Activated naive CD8-positive, alpha-beta T cell (primary cell): ENCODE measurements around the gene METAP1.
"Not testable (repeated sequence)": the region's sequence is repeated elsewhere in the genome, so short reads cannot be mapped to it uniquely, and the experiment has no call there.

ENCODE experiments used
- H3K27ac Mint-ChIP-seq: one replicate; pipeline ENCODE4 v1.8.0; 2021; ENCODE audit warnings: mixed read lengths
- H3K27me3 Mint-ChIP-seq: one replicate; pipeline ENCODE4 v1.8.0; 2021; ENCODE audit warnings: mixed read lengths
- H3K36me3 Mint-ChIP-seq: one replicate; pipeline ENCODE4 v1.8.0; 2021; ENCODE audit warnings: mixed read lengths
- H3K4me1 Mint-ChIP-seq: one replicate; pipeline ENCODE4 v1.8.0; 2021; ENCODE audit warnings: low read depth, mixed read lengths
- H3K4me3 Mint-ChIP-seq: one replicate; pipeline ENCODE4 v1.8.0; 2021; ENCODE audit warnings: mild to moderate bottlenecking, mixed read lengths
- H3K9me3 Mint-ChIP-seq: one replicate; pipeline ENCODE4 v1.8.0; 2021; ENCODE audit warnings: low read depth, mixed read lengths

The METAP1 gene

DNA sequence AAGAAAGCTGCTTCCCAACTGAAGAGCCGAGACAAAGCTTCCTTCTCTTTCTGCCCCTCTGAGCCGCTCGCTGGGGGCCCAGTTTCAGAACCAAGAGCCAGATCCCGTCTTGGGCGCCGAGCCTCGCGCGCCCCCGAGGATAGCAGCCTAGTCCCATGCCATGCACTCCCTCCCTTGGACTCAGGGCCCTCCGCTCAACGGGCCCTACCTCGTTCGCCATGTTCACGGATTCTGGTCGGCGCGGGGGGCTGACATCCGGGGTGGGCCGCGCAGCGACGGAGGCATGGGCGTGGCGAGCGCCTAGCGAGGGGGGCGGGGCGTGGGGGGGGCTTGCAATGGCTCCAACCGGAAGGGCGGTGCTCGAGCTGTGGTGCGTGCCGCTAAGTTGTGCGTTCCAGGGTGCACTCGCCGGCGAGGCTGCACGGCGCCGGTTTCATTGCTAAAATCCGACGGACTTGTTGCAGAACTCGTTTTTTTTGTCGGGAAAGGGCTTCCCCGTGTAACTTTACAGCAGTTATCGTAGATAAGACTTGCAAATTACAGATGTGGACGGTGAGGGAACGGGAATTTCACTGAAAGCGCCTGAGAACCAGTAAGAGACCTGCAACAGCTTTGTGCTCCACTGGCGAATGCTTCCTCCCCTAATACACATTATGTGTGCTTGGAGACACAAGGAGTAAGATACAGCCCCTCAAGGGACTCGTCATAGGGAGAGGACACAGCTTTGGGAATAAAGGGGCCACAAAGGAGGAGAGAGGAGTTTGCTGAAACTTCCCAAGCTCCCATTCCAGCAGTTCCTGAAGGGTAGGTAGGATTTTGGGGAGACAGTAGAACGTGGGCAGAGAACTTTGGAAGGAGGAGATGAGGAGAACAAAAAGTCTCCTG lies 93.2 kb downstream of the METAP1 start, which contains the start of gene ADH5:
ADH5 (minus strand) TSS at position 308 of the 885 bp plus-strand sequence; CDS start at position 220, 88 bp downstream.
- peaks cover 6% of the 10 kb centered on the region for H3K36me3 Mint-ChIP-seq
- H3K4me3 Mint-ChIP-seq, result peak within 1 kb of the TSS; percentile 98
- peaks cover 48% of the 10 kb centered on the region for H3K4me1 Mint-ChIP-seq
- H3K27me3 Mint-ChIP-seq, result no peaks in the 10 kb centered on the region
- H3K27ac Mint-ChIP-seq, result peak within 1 kb of the TSS; percentile 98
- no peaks in the 10 kb centered on the region for H3K9me3 Mint-ChIP-seq

DNA sequence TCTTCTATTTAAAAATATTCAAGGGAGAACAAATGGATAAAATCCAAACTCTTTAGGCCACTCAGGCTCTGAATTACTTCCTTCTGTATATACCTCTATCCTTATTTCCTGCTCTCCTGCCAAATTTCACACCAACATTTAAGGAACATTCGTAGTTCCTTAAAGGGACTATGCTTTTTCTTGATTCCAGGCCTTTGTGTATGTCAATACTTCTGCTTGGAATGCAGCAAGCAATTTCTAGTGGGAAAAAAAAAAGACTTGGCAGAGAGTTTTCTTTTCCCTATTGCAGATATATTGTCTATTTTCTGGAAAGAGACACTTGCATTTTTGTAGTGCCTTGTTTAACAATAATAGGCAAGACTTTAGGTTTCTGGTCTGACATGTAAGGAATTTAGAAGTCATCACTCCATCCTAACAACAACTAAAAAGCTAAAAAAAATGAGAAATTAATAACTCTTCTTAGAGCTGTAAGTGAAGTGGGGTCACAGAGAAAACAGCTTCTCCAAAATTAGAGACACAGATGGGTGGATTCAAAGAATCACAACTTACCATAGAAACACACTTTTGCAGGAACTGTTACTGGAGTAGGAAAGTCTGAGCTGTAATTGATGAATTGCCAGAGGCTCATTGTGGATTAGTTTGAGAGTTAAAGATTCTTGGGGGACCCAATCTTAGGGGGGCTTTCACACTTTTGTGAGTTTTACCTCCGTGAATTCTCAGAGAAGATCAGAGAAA lies 95.1 kb downstream of the METAP1 start:
- H3K27ac Mint-ChIP-seq, result no peak overlapping the region
- no peaks in the 10 kb centered on the region for H3K9me3 Mint-ChIP-seq
- H3K36me3 Mint-ChIP-seq, result peaks cover 4% of the 10 kb centered on the region
- peak overlapping the region; percentile 50 for H3K4me3 Mint-ChIP-seq
- H3K4me1 Mint-ChIP-seq, result peaks cover 36% of the 10 kb centered on the region
- no peaks in the 10 kb centered on the region for H3K27me3 Mint-ChIP-seq

DNA sequence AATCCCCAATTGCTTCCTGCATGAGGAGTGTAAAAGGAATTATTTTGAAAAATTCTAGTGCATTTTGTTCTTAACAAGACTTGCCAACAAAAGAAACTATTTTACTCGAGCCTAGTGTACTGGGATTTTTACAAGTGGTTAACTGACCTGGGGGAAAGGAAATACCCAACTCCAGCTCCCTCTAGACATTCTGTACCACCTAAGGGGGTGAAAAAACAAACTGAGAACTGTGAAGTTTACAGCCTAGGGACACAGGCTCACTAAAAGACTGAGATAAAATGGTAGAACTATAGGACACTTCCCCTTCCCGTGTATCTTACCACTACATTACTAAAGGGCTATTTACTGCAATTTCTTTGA lies 95.7 kb downstream of the METAP1 start:
- H3K4me1 Mint-ChIP-seq, result peaks cover 34% of the 10 kb centered on the region
- no peak overlapping the region for H3K4me3 Mint-ChIP-seq
- no peak overlapping the region for H3K27ac Mint-ChIP-seq

DNA sequence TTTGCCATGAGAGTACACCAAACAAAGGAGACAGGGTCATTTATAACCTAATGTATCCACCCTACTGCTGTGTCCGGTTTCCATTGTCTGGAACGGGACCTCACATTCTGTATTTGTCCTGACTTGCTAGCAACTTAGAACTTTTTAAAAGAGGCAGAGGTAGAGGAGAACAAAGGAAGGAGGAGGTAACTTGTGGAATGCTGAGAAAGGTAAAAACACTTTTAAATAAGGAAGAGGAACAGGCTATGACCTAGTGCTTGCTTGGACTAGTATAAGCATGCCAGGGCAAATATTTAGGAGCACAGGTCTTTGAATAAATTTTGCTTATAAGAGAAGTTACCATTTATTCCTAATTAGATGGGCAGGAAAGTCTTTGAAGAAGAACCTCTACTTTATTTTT lies 96.3 kb downstream of the METAP1 start:
- peaks cover 29% of the 10 kb centered on the region for H3K4me1 Mint-ChIP-seq
- H3K4me3 Mint-ChIP-seq, H3K27ac Mint-ChIP-seq: not testable (repeated sequence)

More for the DNA sequence above, 95.7 kb downstream of the METAP1 start:
- Mint-ChIP-seq H3K36me3 (peaks cover 4% of the 10 kb centered on the region), H3K9me3 (no peaks in the 10 kb centered on the region), H3K27me3 (no peaks in the 10 kb centered on the region)

DNA sequence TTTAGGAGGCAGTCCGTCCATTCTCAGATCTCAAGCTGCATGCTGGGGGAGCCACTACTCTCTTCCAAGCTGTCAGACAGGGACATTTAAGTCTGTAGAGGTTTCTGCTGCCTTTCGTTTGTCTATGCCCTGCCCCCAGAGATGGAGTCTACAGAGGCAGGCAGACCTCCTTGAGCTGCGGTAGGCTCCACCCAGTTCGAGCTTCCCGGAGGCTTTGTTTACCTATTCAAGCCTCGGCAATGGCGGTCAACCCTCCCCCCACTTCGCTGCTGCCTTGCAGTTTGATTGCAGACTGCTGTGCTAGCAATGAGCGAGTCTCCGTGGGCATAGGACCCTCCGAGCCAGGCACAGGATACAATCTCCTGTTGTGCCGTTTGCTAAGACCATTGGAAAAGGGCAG lies 103.8 kb downstream of the METAP1 start:
- no peaks in the 10 kb centered on the region for H3K4me1 Mint-ChIP-seq
- no peak overlapping the region for H3K27ac Mint-ChIP-seq
- no peaks in the 10 kb centered on the region for H3K27me3 Mint-ChIP-seq
- no peaks in the 10 kb centered on the region for H3K9me3 Mint-ChIP-seq
- H3K4me3 Mint-ChIP-seq, result no peak overlapping the region
- peaks cover 8% of the 10 kb centered on the region for H3K36me3 Mint-ChIP-seq

More for the DNA sequence above, 96.3 kb downstream of the METAP1 start:
- H3K9me3 Mint-ChIP-seq, H3K27me3 Mint-ChIP-seq, H3K36me3 Mint-ChIP-seq: not testable (repeated sequence)

DNA sequence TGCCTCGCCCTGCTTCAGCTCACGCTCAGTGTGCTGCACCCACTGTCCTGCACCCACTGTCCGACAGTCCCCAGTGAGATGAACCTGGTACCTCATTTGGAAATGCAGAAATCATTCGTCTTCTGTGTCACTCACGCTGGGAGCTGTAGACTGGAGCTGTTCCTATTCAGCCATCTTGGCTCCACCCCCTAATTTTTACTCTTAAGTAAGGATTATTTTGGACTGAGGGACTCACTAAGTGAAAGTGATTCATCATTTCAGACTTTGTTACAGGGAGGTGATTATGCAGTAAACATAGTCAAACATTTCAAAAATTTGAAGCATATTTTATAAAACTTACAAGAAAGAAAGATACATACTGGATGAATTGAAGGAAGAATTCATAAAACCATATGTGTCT lies 104.3 kb downstream of the METAP1 start:
- H3K27me3 Mint-ChIP-seq, H3K27ac Mint-ChIP-seq, H3K4me3 Mint-ChIP-seq, H3K4me1 Mint-ChIP-seq, H3K9me3 Mint-ChIP-seq, H3K36me3 Mint-ChIP-seq: not testable (repeated sequence)

DNA sequence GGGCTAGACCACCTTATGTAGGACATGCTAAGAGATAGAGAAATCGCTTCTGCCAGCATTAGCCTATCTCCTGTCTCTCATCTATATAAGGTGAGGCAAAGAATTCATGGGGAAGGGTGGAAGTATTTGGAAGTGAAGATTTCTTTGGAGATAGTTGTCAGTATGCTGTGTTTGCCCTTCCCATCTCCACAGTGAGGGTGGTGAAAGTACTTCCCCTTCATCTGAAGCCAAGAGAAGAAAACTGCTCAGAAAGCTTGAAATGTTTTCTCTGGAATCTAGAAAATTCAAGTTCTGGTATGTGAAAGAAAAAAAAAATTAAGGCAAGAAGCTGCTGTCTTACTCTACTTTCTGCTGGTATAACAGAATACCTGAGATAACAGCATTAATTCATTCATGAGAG lies 105.4 kb downstream of the METAP1 start:
- H3K27ac Mint-ChIP-seq, result no peak overlapping the region
- H3K4me1 Mint-ChIP-seq, result no peaks in the 10 kb centered on the region
- H3K27me3 Mint-ChIP-seq, result no peaks in the 10 kb centered on the region
- peaks cover 8% of the 10 kb centered on the region for H3K36me3 Mint-ChIP-seq
- no peaks in the 10 kb centered on the region for H3K9me3 Mint-ChIP-seq
- no peak overlapping the region for H3K4me3 Mint-ChIP-seq

DNA sequence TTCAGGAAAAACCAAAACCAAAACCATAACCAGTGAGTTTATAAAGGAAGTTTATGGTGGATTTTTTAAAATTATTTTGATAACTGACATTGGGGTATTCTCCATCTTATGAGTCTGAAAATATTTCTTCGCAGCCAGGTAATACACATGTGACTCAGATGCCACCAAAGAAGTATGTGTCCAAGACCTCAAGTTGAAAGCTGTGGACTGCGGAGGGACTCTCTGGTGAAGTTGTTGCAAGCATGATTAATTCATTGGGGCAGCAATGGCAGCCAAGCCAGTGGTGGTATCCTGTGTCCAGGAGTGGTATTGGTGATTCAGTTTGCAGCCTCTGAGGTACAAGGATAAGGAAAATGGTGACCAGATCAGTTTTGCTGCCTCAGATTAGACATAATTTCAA lies 107.1 kb downstream of the METAP1 start:
- Mint-ChIP-seq H3K4me3 (no peak overlapping the region), H3K4me1 (no peaks in the 10 kb centered on the region), H3K9me3 (no peaks in the 10 kb centered on the region), H3K27ac (no peak overlapping the region), H3K36me3 (peaks cover 6% of the 10 kb centered on the region), H3K27me3 (no peaks in the 10 kb centered on the region)

DNA sequence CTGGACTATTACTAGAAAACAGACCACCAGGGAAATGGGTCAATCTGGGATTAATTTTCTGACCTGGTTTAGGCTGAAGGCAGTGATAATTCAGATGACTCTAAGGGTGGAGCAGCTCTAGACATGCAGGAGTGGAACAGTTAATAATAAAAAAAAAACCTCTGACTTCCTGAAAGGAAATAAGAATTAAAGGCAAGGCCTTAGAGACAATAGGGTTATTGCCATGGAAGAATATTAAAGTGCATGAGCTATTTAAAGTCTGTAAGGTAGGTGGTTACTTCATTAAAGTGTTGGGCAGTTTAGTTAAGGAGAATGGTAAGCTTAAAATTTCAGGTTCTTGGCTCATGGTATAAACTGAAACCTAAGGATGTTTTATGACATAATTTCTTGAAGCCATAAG lies 107.6 kb downstream of the METAP1 start:
- no peak overlapping the region for H3K4me3 Mint-ChIP-seq
- H3K27me3 Mint-ChIP-seq, result no peaks in the 10 kb centered on the region
- peaks cover 6% of the 10 kb centered on the region for H3K36me3 Mint-ChIP-seq
- no peak overlapping the region for H3K27ac Mint-ChIP-seq
- no peaks in the 10 kb centered on the region for H3K9me3 Mint-ChIP-seq
- H3K4me1 Mint-ChIP-seq, result no peaks in the 10 kb centered on the region

DNA sequence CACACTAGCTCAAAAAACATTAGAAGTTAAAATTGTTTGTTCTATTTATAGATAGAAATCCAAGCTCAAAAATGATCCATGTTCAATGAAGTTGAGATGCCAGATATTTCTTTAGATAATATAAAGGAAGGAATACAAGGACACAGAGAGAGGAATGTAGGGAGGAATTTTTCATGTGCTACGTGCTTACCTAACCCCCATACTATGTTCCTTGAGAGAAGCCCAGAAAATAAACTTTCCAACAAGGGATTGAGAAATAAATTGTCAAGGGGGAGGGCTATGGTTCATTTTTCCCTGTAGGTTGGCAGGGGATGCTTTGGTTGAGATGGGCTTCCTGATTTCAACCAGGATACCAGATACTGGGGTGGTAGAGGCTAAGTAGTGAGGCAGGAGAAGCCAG lies 108.6 kb downstream of the METAP1 start:
- Mint-ChIP-seq H3K4me1 (no peaks in the 10 kb centered on the region), H3K9me3 (no peaks in the 10 kb centered on the region), H3K4me3 (no peak overlapping the region)

DNA sequence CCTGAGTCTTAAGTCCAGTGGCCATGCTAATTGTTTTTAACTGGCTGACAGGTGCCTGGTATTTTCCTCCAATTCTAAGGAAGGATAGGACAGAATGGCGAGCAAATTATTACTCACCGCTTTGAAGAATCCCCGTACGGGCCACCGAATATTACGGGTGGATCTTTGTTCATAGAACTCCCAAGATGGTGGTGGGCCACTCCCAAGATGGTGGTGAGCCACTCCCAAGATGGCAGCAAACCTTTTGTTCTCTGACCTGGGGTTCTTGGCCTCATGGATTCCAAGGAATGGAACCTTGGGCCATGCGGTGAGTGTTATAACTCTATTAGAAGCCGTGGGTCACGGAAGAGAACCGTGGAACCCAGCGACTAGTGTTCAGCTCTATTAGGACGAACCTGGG lies 113.8 kb downstream of the METAP1 start:
- H3K9me3 Mint-ChIP-seq, H3K27me3 Mint-ChIP-seq, H3K27ac Mint-ChIP-seq, H3K4me1 Mint-ChIP-seq, H3K36me3 Mint-ChIP-seq, H3K4me3 Mint-ChIP-seq: not testable (repeated sequence)

More for the DNA sequence above, 108.6 kb downstream of the METAP1 start:
- Mint-ChIP-seq H3K27ac (no peak overlapping the region), H3K27me3 (no peaks in the 10 kb centered on the region), H3K36me3 (peaks cover 6% of the 10 kb centered on the region)
